GM23248 (cell line): ENCODE measurements around the gene HJURP.

Experiments used
- EZH2 ChIP-seq: fragments of 200-600 bp; sonication (generic); IDR thresholded peaks from 2 replicates; pipeline ENCODE4 v1.6.1; 2018; ENCODE audit warnings: antibody characterized with exemption, mild to moderate bottlenecking; ENCODE audit not compliant: insufficient read depth, poor library complexity, severe bottlenecking
- EZH2phosphoT487 ChIP-seq: fragments of 200-600 bp; sonication (generic); IDR thresholded peaks from 2 replicates; pipeline ENCODE4 v1.6.1; 2018; ENCODE audit warnings: antibody characterized with exemption, moderate library complexity, mild to moderate bottlenecking, low read depth; ENCODE audit not compliant: insufficient read depth

GRCh38 chr2:233816334-233816733, 38.0 kb downstream of the HJURP start:
- no peak for TF ChIP-seq EZH2phosphoT487
- no peak for TF ChIP-seq EZH2
